ENCODE data around the gene ATP5ME.

DNA sequence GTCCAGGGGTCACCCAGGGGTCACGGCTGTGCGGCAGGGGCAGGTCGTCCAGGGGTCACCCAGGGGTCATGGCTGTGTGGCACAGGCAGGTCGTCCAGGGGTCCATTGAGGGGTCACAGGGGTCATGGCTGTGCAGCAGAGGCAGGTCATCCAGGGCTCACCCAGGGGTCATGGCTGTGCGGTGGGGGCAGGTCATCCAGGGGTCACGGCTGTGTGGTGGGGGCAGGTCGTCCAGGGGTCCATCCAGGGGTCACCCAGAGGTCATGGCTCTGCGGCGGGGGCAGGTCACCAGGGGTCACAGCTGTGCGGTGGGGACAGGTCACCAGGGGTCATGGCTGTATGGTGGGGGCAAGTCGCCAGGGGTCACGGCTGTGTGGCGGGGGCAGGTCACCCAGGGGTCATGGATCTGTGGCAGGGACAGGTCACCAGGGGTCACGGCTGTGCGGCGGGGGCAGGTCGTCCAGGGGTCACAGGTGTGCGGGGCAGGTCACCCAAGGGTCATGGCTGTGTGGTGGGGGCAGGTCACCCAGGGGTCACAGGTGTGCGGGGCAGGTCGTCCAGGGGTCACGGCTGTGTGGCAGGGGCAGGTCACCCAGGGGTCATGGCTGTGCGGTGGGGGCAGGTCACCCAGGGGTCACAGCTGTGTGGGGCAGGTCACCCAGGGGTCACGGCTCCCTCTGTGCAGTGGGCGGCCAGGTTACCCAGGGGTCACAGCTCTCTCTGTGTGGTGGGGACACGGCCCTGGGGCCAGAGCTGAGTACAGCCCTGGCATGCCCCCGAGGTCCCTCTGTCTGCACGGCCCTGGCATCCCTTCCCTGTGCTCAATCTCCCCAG lies 16.0 kb downstream of the ATP5ME start:
- TF ChIP-seq, protein P1, sequence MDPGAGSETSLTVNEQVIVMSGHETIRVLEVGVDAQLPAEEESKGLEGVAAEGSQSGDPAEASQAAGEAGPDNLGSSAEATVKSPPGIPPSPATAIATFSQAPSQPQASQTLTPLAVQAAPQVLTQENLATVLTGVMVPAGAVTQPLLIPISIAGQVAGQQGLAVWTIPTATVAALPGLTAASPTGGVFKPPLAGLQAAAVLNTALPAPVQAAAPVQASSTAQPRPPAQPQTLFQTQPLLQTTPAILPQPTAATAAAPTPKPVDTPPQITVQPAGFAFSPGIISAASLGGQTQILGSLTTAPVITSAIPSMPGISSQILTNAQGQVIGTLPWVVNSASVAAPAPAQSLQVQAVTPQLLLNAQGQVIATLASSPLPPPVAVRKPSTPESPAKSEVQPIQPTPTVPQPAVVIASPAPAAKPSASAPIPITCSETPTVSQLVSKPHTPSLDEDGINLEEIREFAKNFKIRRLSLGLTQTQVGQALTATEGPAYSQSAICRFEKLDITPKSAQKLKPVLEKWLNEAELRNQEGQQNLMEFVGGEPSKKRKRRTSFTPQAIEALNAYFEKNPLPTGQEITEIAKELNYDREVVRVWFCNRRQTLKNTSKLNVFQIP (CRISPR knock-in tag; IDR thresholded peaks at IDR 0.05; ENCODE audit: borderline replicate concordance, low read depth), result no peak
- no peak for TF ChIP-seq PPARA (CRISPR knock-in tag; IDR thresholded peaks at IDR 0.05; ENCODE audit: borderline replicate concordance)
- TF ChIP-seq, protein P2, sequence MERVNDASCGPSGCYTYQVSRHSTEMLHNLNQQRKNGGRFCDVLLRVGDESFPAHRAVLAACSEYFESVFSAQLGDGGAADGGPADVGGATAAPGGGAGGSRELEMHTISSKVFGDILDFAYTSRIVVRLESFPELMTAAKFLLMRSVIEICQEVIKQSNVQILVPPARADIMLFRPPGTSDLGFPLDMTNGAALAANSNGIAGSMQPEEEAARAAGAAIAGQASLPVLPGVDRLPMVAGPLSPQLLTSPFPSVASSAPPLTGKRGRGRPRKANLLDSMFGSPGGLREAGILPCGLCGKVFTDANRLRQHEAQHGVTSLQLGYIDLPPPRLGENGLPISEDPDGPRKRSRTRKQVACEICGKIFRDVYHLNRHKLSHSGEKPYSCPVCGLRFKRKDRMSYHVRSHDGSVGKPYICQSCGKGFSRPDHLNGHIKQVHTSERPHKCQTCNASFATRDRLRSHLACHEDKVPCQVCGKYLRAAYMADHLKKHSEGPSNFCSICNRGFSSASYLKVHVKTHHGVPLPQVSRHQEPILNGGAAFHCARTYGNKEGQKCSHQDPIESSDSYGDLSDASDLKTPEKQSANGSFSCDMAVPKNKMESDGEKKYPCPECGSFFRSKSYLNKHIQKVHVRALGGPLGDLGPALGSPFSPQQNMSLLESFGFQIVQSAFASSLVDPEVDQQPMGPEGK (CRISPR knock-in tag; IDR thresholded peaks at IDR 0.05; ENCODE audit: borderline replicate concordance), result no peak
- TF ChIP-seq TOX (CRISPR knock-in tag; IDR thresholded peaks at IDR 0.05; ENCODE audit: borderline replicate concordance), result no peak

Measured in SK-N-SH treated with all-trans-retinoic acid at 6 μM for 48 hours (cell line).